ENCODE results near the gene TTLL11.

TTLL11 gene

DNA sequence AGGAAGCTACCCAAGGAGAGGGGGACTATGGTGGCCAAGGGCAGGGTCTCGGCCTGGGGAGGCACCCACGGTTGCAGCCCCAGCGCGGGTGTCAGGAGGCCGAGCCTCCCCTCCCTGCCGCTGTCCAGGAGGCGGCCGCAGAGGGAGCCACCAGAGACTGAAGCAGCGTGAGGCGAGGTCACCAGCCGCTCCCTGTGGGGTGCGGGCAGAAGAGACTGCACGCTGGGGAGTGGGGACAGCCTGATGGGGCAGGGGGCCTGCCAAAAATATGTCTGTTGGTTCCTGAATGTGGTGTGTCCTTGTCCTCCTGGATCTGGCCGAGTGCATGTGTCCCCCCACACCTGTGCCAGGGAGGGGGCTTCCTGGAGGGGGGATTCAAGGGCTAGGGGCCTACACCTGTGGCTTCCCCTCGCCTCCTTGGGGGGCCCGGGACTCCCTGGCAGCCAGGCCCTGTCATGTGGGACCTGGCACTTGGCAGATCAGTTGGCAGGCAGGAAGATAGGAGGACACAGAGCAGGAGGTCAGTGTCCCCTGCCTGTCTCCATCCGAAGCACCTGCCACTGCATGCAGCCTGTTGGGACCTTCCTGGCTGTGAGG is 310.5 kb downstream of the TTLL11 start:
- TF ChIP-seq CTCF (conservative IDR thresholded peaks at IDR 0.05; ENCODE audit: low read depth, low read length) = no peak
- no peak overlapping the region for H3K4me3 ChIP-seq (ENCODE audit: low read length)
- DNase-seq (ENCODE audit: low read depth) = no peak

- H3K4me3 ChIP-seq (ENCODE audit: low read length) = no peak overlapping the region
- no peak for DNase-seq (ENCODE audit: low read depth)
- TF ChIP-seq CTCF (conservative IDR thresholded peaks at IDR 0.05; ENCODE audit: low read depth, low read length) = no peak
Observed at GRCh38 chr9:121781701-121782464, 311.2 kb downstream of the TTLL11 start.

DNA sequence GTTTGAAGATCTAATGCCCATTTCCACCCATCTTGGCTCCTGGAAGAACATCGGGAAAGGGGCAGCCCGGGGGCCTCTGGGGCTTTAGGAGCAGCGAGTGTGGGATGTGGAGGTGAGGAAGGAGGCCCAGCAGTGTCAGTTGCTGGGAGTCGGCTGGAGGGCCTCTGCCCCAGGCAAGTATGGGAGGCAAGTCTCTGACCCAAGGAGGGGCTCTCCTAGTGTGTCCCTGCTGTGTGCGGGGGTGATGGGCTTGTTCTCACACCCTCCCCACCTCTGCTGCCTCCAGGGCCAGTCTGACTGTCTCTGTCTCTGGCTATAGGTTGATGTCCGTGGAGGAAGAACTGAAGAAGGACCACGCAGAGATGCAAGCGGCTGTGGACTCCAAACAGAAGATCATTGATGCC is 312.0 kb downstream of the TTLL11 start:
- TF ChIP-seq CTCF (conservative IDR thresholded peaks at IDR 0.05; ENCODE audit: low read depth, low read length) = no peak
- H3K4me3 ChIP-seq (ENCODE audit: low read length) = no peak overlapping the region
- no peak for DNase-seq (ENCODE audit: low read depth)

GRCh38 chr9:121780177-121781040 is 312.7 kb downstream of the TTLL11 start:
- TF ChIP-seq CTCF (conservative IDR thresholded peaks at IDR 0.05; ENCODE audit: low read depth, low read length) = no peak
- no peak for DNase-seq (ENCODE audit: low read depth)
- no peak overlapping the region for H3K4me3 ChIP-seq (ENCODE audit: low read length)

- no peak for TF ChIP-seq CTCF (conservative IDR thresholded peaks at IDR 0.05; ENCODE audit: low read depth, low read length)
- no peak for DNase-seq (ENCODE audit: low read depth)
- H3K4me3 ChIP-seq (ENCODE audit: low read length) = no peak overlapping the region
Observed at GRCh38 chr9:121779381-121780117, 313.6 kb downstream of the TTLL11 start.

DNA sequence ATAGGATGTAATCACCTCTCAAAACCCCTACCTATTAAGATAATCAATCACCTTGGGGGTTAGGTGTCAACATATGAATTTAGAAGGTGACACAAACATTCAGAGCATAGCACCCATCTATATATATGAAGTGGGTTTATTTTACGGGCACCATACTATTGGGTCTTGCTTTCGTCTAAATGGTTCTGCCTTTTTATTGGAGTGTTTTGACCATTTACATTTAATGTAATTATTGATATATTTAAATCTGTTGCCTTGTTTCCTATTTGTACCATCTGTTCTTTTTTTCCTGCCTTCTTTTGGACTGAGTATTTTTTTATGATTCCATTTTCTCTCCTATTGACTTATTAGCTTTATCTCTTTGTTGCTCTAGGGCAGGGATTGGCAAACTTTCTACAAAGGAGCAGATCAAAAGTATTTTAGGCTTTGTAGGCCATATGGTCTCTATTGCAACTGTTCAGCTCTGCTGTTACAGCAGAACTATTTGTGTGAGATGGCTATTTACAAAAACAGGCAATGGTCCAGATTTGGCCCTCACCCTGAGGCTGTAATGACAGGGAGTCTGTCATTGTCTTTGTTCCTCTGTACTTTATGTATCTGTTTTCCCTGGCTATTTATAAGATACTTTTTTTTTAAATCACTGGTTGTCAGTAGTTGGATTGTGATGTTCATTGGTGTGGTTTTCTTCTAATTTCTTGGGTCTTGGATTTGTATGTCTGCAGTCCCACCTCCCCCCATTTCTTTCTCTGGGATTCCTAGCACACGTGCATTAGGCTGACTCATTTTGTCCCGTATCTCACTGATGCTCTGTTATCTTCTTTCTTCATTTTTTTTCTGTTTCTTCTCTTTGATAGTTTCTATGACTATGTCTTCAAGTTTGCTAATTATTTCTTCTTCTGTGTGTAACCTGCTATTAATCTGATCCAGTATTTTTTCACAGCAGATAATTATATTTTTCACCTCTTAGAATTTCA is 314.6 kb downstream of the TTLL11 start:
- no peak overlapping the region for H3K4me3 ChIP-seq (ENCODE audit: low read length)
- no peak for TF ChIP-seq CTCF (conservative IDR thresholded peaks at IDR 0.05; ENCODE audit: low read depth, low read length)
- no peak for DNase-seq (ENCODE audit: low read depth)

Measured in retinal pigment epithelial cell (primary cell).